Endothelial cell of umbilical vein (primary cell): Measurements from ENCODE around the gene KRTAP25-1. TPM values are rescaled to one million over a fixed set of nuclear protein-coding genes. Genes with fewer than 3 reads are reported as not detected.

Experiments used
- BruUV-seq: library from RNA; stranded (reverse); fragments of 400-500 nt; replicated peaks from 2 replicates; lab custom pipeline; 2021; lab: Mats Ljungman, UMichigan
- CTCF ChIA-PET: fragments of 300-600, 350-600 bp; sonication (Branson Sonifier 250); formaldehyde crosslinking; loops from one replicate; lab custom pipeline; 2021; ENCODE audit warnings: antibody characterized with exemption, inconsistent platforms; lab: Charles Lee
- POLR2A ChIA-PET: fragments of 300-600, 350-600 bp; sonication (Branson Sonifier 250); formaldehyde crosslinking; loops from one replicate; lab custom pipeline; 2021; ENCODE audit warnings: antibody characterized with exemption, inconsistent platforms; lab: Charles Lee
- DNase-seq: peaks from one replicate; pipeline ENCODE4 v3.0.0-alpha.2; 2011; ENCODE audit warnings: low read depth, low spot score
- FAIRE-seq: peaks from 2 replicates; lab custom pipeline; 2011; peaks lifted over from hg19 to GRCh38; lab: Jason Lieb, UNC
- H2AFZ ChIP-seq: 2 replicates; pipeline ENCODE4 v1.6.0; 2012; ENCODE audit warnings: low read depth, low read length, control low read depth, inconsistent platforms
- H3K27ac ChIP-seq: 2 replicates; pipeline ENCODE4 v1.5.1; 2011; ENCODE audit warnings: low read depth, mild to moderate bottlenecking, control low read depth, low read length, moderate library complexity; ENCODE audit not compliant: insufficient read depth
- H3K27me3 ChIP-seq, 2 experiments: 2 replicates each; pipeline versions ENCODE4 v1.6.0 to v1.6.1; 2011; ENCODE audit warnings: low read length in 2 of 2, mixed read lengths in 1 of 2; ENCODE audit not compliant: control insufficient read depth in 2 of 2, insufficient read depth in 2 of 2
- H3K36me3 ChIP-seq, 2 experiments: 2 replicates in 1 of 2; 3 replicates in 1 of 2; pipeline ENCODE4 v1.5.1; 2011; ENCODE audit warnings: low read length in 2 of 2, mild to moderate bottlenecking in 1 of 2, moderate library complexity in 1 of 2; ENCODE audit not compliant: control insufficient read depth in 2 of 2, insufficient read depth in 2 of 2; ENCODE audit errors: extremely low read depth in 1 of 2
- H3K4me1 ChIP-seq: 3 replicates; pipeline ENCODE4 v1.5.1; 2011; ENCODE audit warnings: mild to moderate bottlenecking, low read length; ENCODE audit not compliant: control insufficient read depth, insufficient read depth; ENCODE audit errors: extremely low read depth
- H3K4me2 ChIP-seq: 2 replicates; pipeline ENCODE4 v1.6.1; 2011; ENCODE audit warnings: low read length, control low read depth, mixed read lengths; ENCODE audit not compliant: insufficient read depth
- H3K4me3 ChIP-seq, 3 experiments: fragments of 200-600 bp in 1 of 3; sonication (generic), shearing (Covaris generic) in 1 of 3; replicated peaks in 1 of 3; 2 replicates each; pipeline ENCODE4 v1.5.1; 2011 to 2016; ENCODE audit warnings: control low read depth in 3 of 3, low read length in 3 of 3, mild to moderate bottlenecking in 2 of 3, inconsistent platforms in 1 of 3, low read depth in 1 of 3, moderate library complexity in 1 of 3; ENCODE audit not compliant: insufficient read depth in 1 of 3
- H3K79me2 ChIP-seq: 2 replicates; pipeline ENCODE4 v1.6.0; 2012; ENCODE audit warnings: low read length, inconsistent platforms; ENCODE audit not compliant: control insufficient read depth, insufficient read depth
- H3K9ac ChIP-seq: replicated peaks from 2 replicates; pipeline ENCODE3; 2011; ENCODE audit warnings: low read length, control low read depth; ENCODE audit not compliant: insufficient read depth; ENCODE audit errors: extremely low read depth
- H3K9me1 ChIP-seq: replicated peaks from 3 replicates; pipeline ENCODE4 v1.6.0; 2011; ENCODE audit warnings: mild to moderate bottlenecking, low read length; ENCODE audit not compliant: control insufficient read depth, insufficient read depth; ENCODE audit errors: extremely low read depth
- H3K9me3 ChIP-seq: replicated peaks from 2 replicates; pipeline ENCODE4 v1.5.1; 2012; ENCODE audit warnings: low read length, inconsistent platforms; ENCODE audit not compliant: control insufficient read depth, insufficient read depth
- H4K20me1 ChIP-seq: replicated peaks from 2 replicates; pipeline ENCODE3; 2011; ENCODE audit warnings: mild to moderate bottlenecking, low read length; ENCODE audit not compliant: control insufficient read depth, insufficient read depth; ENCODE audit errors: extremely low read depth
- CTCF ChIP-seq, 2 donors: IDR thresholded peaks; 1 replicate in 1 of 2; 2 replicates in 1 of 2; pipeline ENCODE4 v1.5.1; 2011; ENCODE audit warnings: low read length in 2 of 2, mild to moderate bottlenecking in 2 of 2, moderate library complexity in 2 of 2, control low read depth in 1 of 2, inconsistent platforms in 1 of 2, low read depth in 1 of 2; ENCODE audit not compliant: insufficient read depth in 1 of 2; ENCODE audit errors: extremely low read depth in 1 of 2
- EZH2 ChIP-seq: IDR thresholded peaks from 2 replicates; pipeline ENCODE4 v1.6.1; 2012; ENCODE audit warnings: borderline replicate concordance, low read depth, mild to moderate bottlenecking, moderate library complexity, low read length, inconsistent platforms; ENCODE audit not compliant: severe bottlenecking
- GATA2 ChIP-seq: IDR thresholded peaks from 2 replicates; pipeline ENCODE4 v1.7.0; 2011; ENCODE audit warnings: low read depth, mild to moderate bottlenecking, moderate library complexity, mixed read lengths, low read length; ENCODE audit not compliant: insufficient read length, insufficient read depth
- JUN ChIP-seq: IDR thresholded peaks from 2 replicates; pipeline ENCODE4 v1.6.1; 2011; ENCODE audit warnings: borderline replicate concordance, low read depth; ENCODE audit not compliant: insufficient read length, insufficient read depth
- MAX ChIP-seq: IDR thresholded peaks from 2 replicates; pipeline ENCODE4 v1.6.1; 2011; ENCODE audit not compliant: insufficient read depth, insufficient read length
- MYC ChIP-seq: IDR thresholded peaks from one replicate; pipeline ENCODE4 v1.6.1; 2011; ENCODE audit warnings: mild to moderate bottlenecking, low read depth, low read length
- POLR2AphosphoS5 ChIP-seq: IDR thresholded peaks from 2 replicates; pipeline ENCODE4 v1.6.1; 2012; ENCODE audit warnings: low read depth, mild to moderate bottlenecking, control low read depth, low read length, moderate library complexity; ENCODE audit not compliant: insufficient read depth
- dilution Hi-C: fragments of 300-500 bp; cut with MboI; formaldehyde crosslinking; loops from one replicate; pipeline ENCODE4 v1.15.0; 2019; ENCODE audit warnings: low sequenced_read_pairs; ENCODE audit not compliant: extremely low pct_ligation_motif_present
- intact Hi-C: fragments of 100-400 bp; cut with micrococcal nuclease; formaldehyde crosslinking; loops from one replicate; pipeline ENCODE4 v1.10.0; 2022
- polyA plus RNA-seq, 4 experiments: library from polyadenylated mRNA; depleted of rRNA in 3 of 4; stranded (reverse) in 3 of 4; unstranded in 1 of 4; fragments of >200 nt; gene quantifications; 2 replicates each; pipeline versions ENCODE4 v1.2.1 to v1.2.3, GENCODE V29; 2011 to 2012; ENCODE audit warnings: missing spikeins in 1 of 4
- total RNA-seq: library from RNA; stranded (reverse); gene quantifications from 2 replicates; pipeline ENCODE4 v1.2.3, GENCODE V29; 2021

The KRTAP25-1 gene
- total and polyA plus RNA-seq, 2 donors (not counting 3 experiments of a cell fraction or from before 2014, with no cell fraction given) = not detected

- H3K9me1 ChIP-seq = no peaks in the 10 kb centered on the region
- no peak overlapping the region for H3K9ac ChIP-seq
- TF ChIP-seq EZH2 = no peak
- TF ChIP-seq GATA2 = no peak
- TF ChIP-seq JUN = no peak
- TF ChIP-seq POLR2AphosphoS5 = no peak
- H3K79me2 ChIP-seq = no peaks in the 10 kb centered on the region
- H4K20me1 ChIP-seq = no peaks in the 10 kb centered on the region
- H3K4me3 ChIP-seq = no peak overlapping the region
- peaks cover 5% of the 10 kb centered on the region for H3K9me3 ChIP-seq
- FAIRE-seq (no peak), DNase-seq (no peak)
- intact Hi-C loops (no loop called here), dilution Hi-C loops (no loop called here)
- ChIA-PET CTCF (no interaction called here), POLR2A (no interaction called here)
- BruUV-seq = no TSS peak
- H3K36me3 ChIP-seq = no peaks in the 10 kb centered on the region
- no peak overlapping the region for H2AFZ ChIP-seq
- no peak overlapping the region for H3K27ac ChIP-seq
- H3K4me1 ChIP-seq = no peaks in the 10 kb centered on the region
- H3K4me2 ChIP-seq = no peak overlapping the region
- no peaks in the 10 kb centered on the region for H3K27me3 ChIP-seq
These were observed 37.5 kb downstream of the KRTAP25-1 start for GRCh38 chr21:30251781-30252180.

- H3K4me1 ChIP-seq = no peaks in the 10 kb centered on the region
- H3K4me2 ChIP-seq = no peak overlapping the region
These were observed 39.4 kb downstream of the KRTAP25-1 start for GRCh38 chr21:30249936-30250335.

More at GRCh38 chr21:30249936-30250335, 39.4 kb downstream of the KRTAP25-1 start:
- Histone ChIP-seq H3K79me2 (no peaks in the 10 kb centered on the region), H3K9me1 (no peaks in the 10 kb centered on the region), H3K27me3 (no peaks in the 10 kb centered on the region), H2AFZ (no peak overlapping the region), H3K36me3 (no peaks in the 10 kb centered on the region), H3K9me3 (peaks cover 5% of the 10 kb centered on the region), H3K4me3 (no peak overlapping the region), H4K20me1 (no peaks in the 10 kb centered on the region), H3K27ac (no peak overlapping the region), H3K9ac (no peak overlapping the region)
- intact Hi-C loops (no loop called here), dilution Hi-C loops (no loop called here)
- FAIRE-seq (no peak), DNase-seq (no peak)
- ChIA-PET CTCF (no interaction called here), POLR2A (no interaction called here)
- TF ChIP-seq MYC (no peak), CTCF (IDR thresholded peaks at IDR 0.05; ENCODE audit: extremely low read depth in 1 of 2, insufficient read depth in 1 of 2, low read depth in 1 of 2, low read length in 2 of 2) (no peak), GATA2 (no peak), MAX (no peak), EZH2 (no peak)
- BruUV-seq = no TSS peak
